ENCODE results near the gene FAM83E. TPM values are rescaled to one million over a fixed set of nuclear protein-coding genes. Genes with fewer than 3 reads are reported as not detected.

FAM83E gene
- polyA plus RNA-seq, 1 experiment, result not detected

DNA sequence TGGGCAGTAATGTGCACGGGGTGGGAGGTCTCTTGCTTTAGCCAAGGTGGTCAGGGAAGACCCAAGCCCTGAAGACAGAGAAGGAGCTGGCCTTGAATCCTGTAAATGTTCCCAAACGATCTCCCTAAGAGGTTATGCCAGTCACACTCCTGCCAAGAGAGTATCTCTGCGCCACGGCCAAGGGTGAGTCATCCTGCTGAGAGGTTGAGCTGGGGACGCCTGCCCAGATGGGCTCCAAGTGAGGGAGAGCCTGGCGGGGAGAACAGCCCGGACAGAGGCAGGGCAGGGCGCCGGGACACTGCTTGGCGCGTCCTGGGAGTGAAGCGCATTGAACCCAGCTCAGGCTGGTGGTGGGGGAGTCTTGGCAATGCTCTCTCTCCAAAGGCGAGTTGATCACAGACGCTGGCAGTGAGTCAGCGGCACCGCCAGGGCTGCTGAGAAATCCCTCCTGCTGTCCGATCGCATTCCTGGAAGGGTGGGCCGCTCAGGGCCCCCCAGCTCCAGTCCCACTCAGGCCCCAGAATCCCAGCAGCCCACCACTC lies 46.5 kb downstream of the FAM83E start:
- CTCF ChIA-PET, result interaction anchor here (0.6 to 1.6 kb wide), 4 partner anchors 16 to 217 kb away, joined by 4 to 7 read pairs (median 6); no protein-coding TSS in a partner anchor
- Histone ChIP-seq H3K27ac (ENCODE audit: low read depth, low read length) (peak overlapping the region; percentile 71), H3K4me3 (ENCODE audit: low read depth, low read length) (peak overlapping the region; percentile 32; the same call in 1 of the 2 replicates), H3K9me3 (ENCODE audit: control insufficient read depth, insufficient read depth, low read length) (no peaks in the 10 kb centered on the region), H3K27me3 (ENCODE audit: control insufficient read depth, insufficient read depth, low read length) (no peaks in the 10 kb centered on the region)
- DNase-seq (ENCODE audit: low read depth, low spot score), result peak; percentile 59
- POLR2A ChIA-PET, result interaction anchor here (0.5 to 1.1 kb wide), 4 partner anchors 8 to 215 kb away, joined by 3 to 6 read pairs (median 4); no protein-coding TSS in a partner anchor
- TF ChIP-seq, protein P1, sequence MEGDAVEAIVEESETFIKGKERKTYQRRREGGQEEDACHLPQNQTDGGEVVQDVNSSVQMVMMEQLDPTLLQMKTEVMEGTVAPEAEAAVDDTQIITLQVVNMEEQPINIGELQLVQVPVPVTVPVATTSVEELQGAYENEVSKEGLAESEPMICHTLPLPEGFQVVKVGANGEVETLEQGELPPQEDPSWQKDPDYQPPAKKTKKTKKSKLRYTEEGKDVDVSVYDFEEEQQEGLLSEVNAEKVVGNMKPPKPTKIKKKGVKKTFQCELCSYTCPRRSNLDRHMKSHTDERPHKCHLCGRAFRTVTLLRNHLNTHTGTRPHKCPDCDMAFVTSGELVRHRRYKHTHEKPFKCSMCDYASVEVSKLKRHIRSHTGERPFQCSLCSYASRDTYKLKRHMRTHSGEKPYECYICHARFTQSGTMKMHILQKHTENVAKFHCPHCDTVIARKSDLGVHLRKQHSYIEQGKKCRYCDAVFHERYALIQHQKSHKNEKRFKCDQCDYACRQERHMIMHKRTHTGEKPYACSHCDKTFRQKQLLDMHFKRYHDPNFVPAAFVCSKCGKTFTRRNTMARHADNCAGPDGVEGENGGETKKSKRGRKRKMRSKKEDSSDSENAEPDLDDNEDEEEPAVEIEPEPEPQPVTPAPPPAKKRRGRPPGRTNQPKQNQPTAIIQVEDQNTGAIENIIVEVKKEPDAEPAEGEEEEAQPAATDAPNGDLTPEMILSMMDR (IDR thresholded peaks at IDR 0.05; ENCODE audit: low read depth, low read length), result no peak

DNA sequence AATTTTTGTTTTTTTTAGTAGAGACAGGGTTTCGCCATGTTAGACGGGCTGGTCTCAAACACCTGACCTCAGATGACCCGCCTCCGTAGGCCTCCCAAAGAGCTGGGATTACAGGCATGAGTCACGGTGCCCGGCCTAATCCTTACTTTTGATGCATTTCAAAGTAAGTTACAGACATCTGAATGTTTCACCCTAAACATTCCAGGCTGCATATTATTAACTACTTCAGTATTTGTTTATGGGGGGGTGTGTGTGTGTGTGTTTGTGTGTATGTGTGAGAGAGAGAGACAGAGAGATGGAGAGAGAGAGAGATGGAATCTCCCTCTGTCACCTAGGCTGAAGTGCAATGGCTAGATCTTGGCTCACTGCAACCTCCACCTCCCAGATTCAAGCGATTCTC lies 49.8 kb downstream of the FAM83E start:
- H3K27me3 ChIP-seq (ENCODE audit: control insufficient read depth, insufficient read depth, low read length), result no peaks in the 10 kb centered on the region
- ChIA-PET CTCF (no interaction called here), POLR2A (interaction anchor here (0.7 kb wide), 1 partner anchor 1780 kb away, joined by 3 read pairs; no protein-coding TSS in a partner anchor)
- H3K4me3 ChIP-seq (ENCODE audit: low read depth, low read length), result no peak overlapping the region
- TF ChIP-seq, protein P1 (IDR thresholded peaks at IDR 0.05; ENCODE audit: low read depth, low read length), result no peak
- no peaks in the 10 kb centered on the region for H3K9me3 ChIP-seq (ENCODE audit: control insufficient read depth, insufficient read depth, low read length)
- H3K27ac ChIP-seq (ENCODE audit: low read depth, low read length), result no peak overlapping the region
- DNase-seq (ENCODE audit: low read depth, low spot score), result no peak

Other genes with a start within 250 kb of the FAM83E start
- 168 and 187 TPM in 2 replicates for gene KDELR1, start 223.5 kb downstream of the FAM83E start, polyA plus RNA-seq (2011; rRNA removed)
- 0.07 and 0.10 TPM in 2 replicates for gene GRIN2D, start 221.4 kb downstream of the FAM83E start, polyA plus RNA-seq (2011; rRNA removed)
- gene GRWD1, start 169.1 kb downstream of the FAM83E start, polyA plus RNA-seq (2011; rRNA removed), result 15.2 and 16.0 TPM in 2 replicates
- 0.20 and 0.25 TPM in 2 replicates for gene KCNJ14, start 159.5 kb downstream of the FAM83E start, polyA plus RNA-seq (2011; rRNA removed)
- 29.3 and 35.6 TPM in 2 replicates for gene CYTH2, start 145.7 kb downstream of the FAM83E start, polyA plus RNA-seq (2011; rRNA removed)
- gene LMTK3, start 103.2 kb downstream of the FAM83E start, polyA plus RNA-seq (2011; rRNA removed), result 0.25 TPM in 2 replicates
- 0.12 and 0.20 TPM in 2 replicates for gene SULT2B1, start 62.9 kb downstream of the FAM83E start, polyA plus RNA-seq (2011; rRNA removed)
- not detected in 2 replicates for gene SPACA4, start 8.3 kb downstream of the FAM83E start, polyA plus RNA-seq (2011; rRNA removed)
- 1,020 and 1,259 TPM in 2 replicates for gene RPL18, start 4.1 kb upstream of the FAM83E start, polyA plus RNA-seq (2011; rRNA removed)
- 4.6 and 6.1 TPM in 2 replicates for gene SPHK2, start 4.4 kb upstream of the FAM83E start, polyA plus RNA-seq (2011; rRNA removed)
- 3.4 and 4.0 TPM in 2 replicates for gene DBP, start 22.3 kb upstream of the FAM83E start, polyA plus RNA-seq (2011; rRNA removed)
- gene CA11, start 31.1 kb upstream of the FAM83E start, polyA plus RNA-seq (2011; rRNA removed), result 3.7 and 4.3 TPM in 2 replicates
- gene NTN5, start 57.9 kb upstream of the FAM83E start, polyA plus RNA-seq (2011; rRNA removed), result 0.04 and 0.10 TPM in 2 replicates
- not detected in 2 replicates for gene FUT2, start 80.9 kb upstream of the FAM83E start, polyA plus RNA-seq (2011; rRNA removed)
- gene MAMSTR, start 104.6 kb upstream of the FAM83E start, polyA plus RNA-seq (2011; rRNA removed), result 0.58 and 0.68 TPM in 2 replicates
- 0.32 and 0.61 TPM in 2 replicates for gene RASIP1, start 125.5 kb upstream of the FAM83E start, polyA plus RNA-seq (2011; rRNA removed)
- gene IZUMO1, start 131.8 kb upstream of the FAM83E start, polyA plus RNA-seq (2011; rRNA removed), result not detected in 2 replicates
- gene FUT1, start 137.6 kb upstream of the FAM83E start, polyA plus RNA-seq (2011; rRNA removed), result 0.02 and 0.07 TPM in 2 replicates
- not detected in 2 replicates for gene FGF21, start 140.4 kb upstream of the FAM83E start, polyA plus RNA-seq (2011; rRNA removed)
- gene BCAT2, start 196.0 kb upstream of the FAM83E start, polyA plus RNA-seq (2011; rRNA removed), result 23.3 and 31.8 TPM in 2 replicates
- 2.3 and 3.6 TPM in 2 replicates for gene HSD17B14, start 221.4 kb upstream of the FAM83E start, polyA plus RNA-seq (2011; rRNA removed)

All from AG04450 (cell line).